ENCODE measurements around the gene IP6K2.
A peak's percentile ranks its signal among the peaks of the same experiment; 100 is the strongest.
"Not testable (repeated sequence)": the region's sequence is repeated elsewhere in the genome, so short reads cannot be mapped to it uniquely, and the experiment has no call there.

The IP6K2 gene

DNA sequence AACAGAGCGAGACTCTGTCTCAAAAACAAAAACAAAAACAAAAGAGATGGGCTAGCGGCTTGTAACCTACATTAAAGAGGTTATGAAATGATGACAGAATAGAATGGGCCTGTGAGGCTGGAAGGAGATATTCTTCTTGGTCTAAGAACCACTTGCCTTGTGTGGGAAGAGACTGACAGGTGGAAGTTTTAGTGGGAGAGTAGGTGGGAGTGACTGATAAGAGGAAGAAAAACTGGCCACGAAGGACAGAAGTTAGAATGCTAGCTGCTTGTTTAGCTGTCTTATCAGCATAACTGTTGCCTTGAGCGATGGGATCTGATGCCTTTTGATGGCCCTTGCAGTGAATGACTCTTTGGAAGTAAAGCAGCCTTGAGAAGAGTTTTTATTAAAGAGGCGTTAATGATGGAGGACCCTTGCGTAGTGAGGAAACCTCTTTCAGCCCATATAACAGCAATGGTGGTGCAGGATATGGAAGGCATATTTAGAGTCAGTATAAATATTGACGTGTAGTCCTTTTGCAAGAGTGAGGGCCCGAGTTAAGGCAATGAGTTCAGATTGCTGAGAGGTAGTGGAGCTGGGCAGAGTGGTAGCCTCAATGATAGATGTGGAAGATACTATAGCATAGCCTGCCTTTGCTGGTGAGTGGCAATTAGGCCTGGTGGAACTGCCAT lies 8.3 kb upstream of the IP6K2 start:
- not testable (repeated sequence) for DNase-seq

GRCh38 chr3:48723725-48724124 lies 6.7 kb upstream of the IP6K2 start:
- DNase-seq = no peak

GRCh38 chr3:48723293-48723692 lies 6.3 kb upstream of the IP6K2 start:
- DNase-seq = not testable (repeated sequence)

DNA sequence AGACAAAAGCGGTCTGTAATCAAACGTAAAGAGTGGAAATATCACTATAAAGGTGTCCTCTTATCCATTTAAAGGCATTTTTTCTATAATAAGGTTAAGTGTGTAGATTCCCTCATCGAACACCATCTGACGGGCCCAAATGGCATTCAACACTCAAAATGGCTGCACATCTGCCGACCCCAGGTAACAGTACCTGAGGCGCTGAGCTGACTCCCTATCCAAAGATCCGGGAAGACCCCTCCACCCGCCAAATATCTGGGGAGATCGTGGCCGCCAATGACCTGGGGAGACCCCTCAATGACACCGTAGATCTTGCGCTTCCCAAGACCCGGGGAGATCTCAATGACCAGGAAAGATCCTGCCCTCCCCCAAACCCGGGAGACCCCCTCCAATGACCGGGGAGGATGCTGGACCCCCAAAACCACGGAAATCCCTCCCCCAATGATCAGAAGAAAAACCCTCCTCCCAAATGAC lies 476 bp downstream of the IP6K2 start:
- peak; percentile 12 to 18 for DNase-seq

GRCh38 chr3:48715174-48715800 lies 1.7 kb downstream of the IP6K2 start:
- DNase-seq = no peak

DNA sequence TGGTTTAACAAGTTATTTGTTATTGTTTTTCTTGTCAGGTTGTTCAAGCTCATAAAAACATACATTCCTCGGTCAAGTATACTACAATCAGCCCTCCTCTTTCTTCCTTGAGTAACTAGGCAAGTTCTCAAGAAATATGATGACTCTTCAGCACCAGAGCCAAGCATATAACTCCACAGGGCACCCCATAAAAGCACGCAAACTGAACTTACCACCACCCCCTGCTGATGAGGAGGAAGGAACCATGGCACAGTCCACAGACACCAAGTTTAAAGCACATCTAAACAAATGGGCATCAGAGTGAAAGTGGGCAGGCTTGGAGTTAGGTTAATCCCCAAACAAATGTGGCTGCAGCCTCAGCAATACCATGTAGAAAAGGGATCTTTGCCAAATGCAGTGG lies 5.3 kb downstream of the IP6K2 start:
- DNase-seq = no peak

- DNase-seq = no peak
Observed at GRCh38 chr3:48709051-48709461, 8.0 kb downstream of the IP6K2 start.

GRCh38 chr3:48708481-48708889 lies 8.5 kb downstream of the IP6K2 start:
- DNase-seq = no peak

DNA sequence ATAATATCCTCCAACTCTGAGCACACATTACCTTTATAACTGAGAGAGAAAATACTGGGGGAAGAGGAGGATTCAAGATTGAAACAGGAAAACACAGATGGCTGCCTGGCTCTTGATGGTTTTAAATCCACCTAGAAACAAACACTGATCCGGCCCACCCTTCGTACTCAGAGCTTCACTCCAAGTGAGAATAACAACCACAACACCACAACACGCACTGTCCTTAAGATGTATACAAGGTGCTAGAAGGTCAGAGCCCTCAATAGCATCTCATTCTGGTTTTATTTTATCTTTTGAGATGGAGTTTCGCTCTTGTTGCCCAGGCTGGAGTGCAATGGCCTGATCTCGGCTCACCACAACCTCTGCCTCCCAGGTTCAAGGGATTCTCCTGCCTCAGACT lies 9.9 kb downstream of the IP6K2 start:
- DNase-seq = no peak

- no peak for DNase-seq
Observed at GRCh38 chr3:48702320-48702920, 14.6 kb downstream of the IP6K2 start.

DNA sequence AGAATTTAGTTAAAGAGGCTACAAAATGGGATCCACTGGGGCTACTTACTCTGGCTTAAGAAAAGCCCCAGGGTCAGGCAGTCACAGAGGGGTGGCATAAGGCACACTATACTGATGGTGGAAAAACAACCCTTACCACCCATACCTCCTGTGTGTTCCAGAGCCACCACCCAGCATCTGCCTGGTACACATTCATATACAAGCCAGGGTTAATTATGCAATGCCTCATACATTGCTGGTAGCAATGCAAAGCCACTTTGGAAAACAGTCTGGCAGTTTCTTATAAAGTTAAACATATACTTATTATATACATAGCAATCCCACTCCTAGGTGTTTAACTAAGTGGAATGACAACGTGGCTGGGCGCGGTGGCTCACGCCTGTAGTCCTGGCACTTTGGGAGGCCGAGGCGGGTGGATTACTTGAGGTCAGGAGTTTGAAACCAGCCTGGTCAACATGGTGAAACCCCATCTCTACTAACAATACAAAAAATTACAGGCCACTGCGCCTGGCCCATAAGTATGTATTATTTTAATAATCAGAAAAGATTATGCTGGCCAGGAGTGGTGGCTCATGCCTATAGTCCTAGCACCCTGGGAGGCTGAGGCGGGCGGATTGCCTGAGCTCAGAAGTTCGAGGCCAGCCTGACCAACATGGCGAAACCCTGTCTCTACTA lies 16.2 kb downstream of the IP6K2 start:
- DNase-seq = no peak

GRCh38 chr3:48698891-48699290 lies 18.1 kb downstream of the IP6K2 start:
- DNase-seq = no peak

- DNase-seq = no peak
Observed at GRCh38 chr3:48697952-48698351, 19.1 kb downstream of the IP6K2 start.

DNA sequence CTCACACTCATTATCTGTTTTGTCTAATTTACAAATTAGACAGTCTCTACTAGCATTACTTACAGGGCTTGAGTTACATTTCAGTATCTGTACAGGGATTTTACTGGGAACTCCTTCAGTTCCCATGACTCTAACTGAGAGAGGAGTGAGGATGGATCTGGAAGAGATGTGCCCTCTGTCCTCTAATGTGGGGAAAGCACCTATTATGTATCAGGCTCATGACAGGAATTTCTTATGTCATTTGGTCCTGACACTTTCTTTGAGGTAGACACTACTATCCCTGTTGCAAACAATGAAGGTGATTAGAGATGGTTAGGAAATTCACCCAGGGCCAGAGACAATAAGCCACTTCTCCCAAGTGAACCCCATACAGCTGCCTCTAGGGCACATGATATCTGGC lies 20.4 kb downstream of the IP6K2 start:
- DNase-seq = no peak

DNA sequence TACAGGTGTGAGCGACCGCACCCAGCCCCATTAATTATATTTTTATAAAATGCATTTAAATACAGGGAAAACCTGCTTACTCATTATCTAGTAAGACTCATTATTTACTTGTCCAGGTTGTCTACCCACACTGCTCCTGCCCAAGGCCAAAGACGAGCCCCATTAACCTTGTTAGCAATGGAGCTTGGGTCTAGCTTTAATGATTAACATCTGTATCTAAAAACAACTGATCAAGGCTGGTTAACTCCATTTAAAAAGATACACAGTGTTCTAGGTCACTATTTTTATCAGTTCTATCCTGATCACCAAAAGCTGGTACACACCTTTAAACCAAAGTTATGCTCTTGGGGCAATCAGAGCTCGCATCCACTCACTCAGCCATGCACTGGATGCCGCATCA lies 20.9 kb downstream of the IP6K2 start:
- DNase-seq = no peak

DNA sequence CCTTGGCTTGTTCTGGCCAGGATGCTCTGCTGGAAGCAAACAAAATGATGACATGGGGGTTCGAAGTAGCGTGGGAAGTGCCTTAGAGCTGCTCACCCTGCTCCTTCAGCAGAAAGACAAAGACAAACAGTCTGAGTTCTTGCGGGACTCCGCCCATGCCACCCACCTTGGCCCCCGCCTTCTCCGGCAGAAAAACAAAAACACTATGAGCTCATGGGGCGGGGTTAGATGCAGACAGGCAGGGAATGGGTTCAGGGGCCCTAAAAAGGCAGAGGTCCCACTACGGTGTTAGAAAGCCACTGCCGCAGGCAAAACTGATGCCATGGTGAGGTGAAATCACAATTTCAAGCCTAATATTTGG lies 21.6 kb downstream of the IP6K2 start:
- no peak for DNase-seq

GRCh38 chr3:48694610-48695392 lies 22.2 kb downstream of the IP6K2 start:
- no peak for DNase-seq

DNA sequence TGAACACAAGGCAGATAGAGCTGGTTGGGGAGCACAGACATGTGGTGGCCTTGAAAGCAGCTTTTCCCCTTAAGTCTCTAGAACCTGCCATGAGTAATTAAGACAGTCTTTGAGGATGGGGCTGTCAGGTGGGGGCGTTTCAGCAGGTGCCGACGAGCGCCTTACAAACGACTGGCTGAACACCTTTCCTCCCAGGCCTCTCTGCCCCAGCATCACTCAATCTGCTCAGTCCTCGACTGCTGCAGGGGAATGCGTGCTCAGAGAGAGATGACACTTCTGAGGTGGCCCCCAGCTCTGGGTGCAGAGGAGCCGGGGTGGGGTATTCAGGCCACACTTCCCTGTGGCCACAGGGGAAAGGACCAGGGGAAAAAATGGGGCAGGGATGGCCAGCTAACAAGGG lies 23.2 kb downstream of the IP6K2 start:
- DNase-seq = no peak

DNA sequence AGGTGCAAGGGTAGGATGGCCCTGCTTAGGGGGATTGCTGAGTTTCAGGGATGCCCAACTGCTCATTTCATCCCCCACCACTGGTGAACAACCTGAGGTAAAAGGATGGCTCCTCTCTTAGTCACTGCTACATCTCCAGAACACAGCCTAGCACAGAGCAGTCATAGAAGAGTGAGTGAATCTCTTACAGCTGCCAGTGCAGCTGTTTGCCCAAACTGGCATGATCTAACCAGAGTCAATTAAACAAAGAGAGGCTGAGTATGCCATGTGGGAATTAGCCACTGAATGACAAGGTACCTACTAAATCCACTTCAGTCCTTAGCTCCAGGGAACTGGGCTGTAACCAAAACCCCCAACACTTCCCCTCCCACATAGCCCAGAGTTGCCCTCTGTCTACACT lies 24.5 kb downstream of the IP6K2 start:
- DNase-seq = no peak

DNA sequence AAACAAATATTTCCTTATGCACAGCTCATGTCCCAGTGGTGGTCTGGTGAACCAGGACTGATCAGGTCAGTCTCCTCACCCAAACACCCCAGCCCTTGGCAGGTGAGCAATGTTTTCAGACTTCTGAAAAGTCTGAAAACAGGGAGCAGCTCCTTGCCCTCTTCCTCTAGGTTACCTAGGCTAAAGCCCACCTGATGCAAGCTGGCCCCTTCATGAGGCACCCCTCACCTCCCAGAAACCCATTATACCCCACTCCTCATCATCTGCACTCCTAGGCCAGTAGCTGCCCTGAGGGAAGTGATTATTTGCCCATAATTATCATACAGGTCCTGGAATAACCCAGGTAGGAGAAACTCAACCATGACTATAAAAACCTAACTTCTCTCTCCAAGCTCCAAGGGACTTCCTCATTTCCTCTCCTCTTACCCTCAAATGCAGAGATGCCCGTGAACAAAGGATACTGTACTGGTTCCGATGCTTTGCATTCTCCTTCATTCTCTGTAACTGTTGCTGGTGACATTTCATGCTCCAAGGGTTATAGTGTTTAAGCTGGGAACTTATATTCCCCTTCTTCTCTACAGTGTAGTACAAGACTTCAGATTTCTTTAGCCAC lies 26.1 kb downstream of the IP6K2 start:
- no peak for DNase-seq

DNA sequence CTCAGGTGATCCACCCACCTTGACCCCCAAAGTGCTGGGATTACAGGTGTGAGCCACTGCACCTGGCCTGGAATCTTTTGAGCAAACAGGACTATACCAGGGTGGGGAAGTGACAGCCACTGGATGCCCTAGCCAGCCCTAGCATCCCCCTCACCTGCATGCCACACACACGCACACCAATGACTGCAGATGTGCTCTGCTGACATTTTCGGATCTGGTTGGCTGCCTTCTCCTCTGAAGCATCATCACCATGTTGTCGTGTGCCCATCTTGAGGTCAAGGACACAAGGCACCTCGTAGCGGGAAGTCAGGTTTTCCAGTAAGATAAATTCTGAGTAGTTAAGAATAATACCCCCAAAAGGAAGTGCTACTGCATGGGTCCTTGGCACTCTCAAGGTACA lies 27.6 kb downstream of the IP6K2 start:
- DNase-seq = no peak

- DNase-seq = no peak
Observed at GRCh38 chr3:48688737-48689075, 28.3 kb downstream of the IP6K2 start.
